GM10266 (cell line): ENCODE results near the gene CCDC78.
A peak's percentile ranks its signal among the peaks of the same experiment; 100 is the strongest.

Experiments
- DNase-seq: peaks from one replicate; pipeline ENCODE4 v3.0.0; 2012; ENCODE audit errors: extremely low spot score
- TF ChIP-seq, protein P1 (sequence below): IDR thresholded peaks from 2 replicates; pipeline ENCODE4 v1.5.1; 2012; ENCODE audit warnings: mild to moderate bottlenecking, low read depth; ENCODE audit not compliant: control insufficient read depth, insufficient read depth; ENCODE audit errors: missing control alignments

Gene CCDC78

DNA sequence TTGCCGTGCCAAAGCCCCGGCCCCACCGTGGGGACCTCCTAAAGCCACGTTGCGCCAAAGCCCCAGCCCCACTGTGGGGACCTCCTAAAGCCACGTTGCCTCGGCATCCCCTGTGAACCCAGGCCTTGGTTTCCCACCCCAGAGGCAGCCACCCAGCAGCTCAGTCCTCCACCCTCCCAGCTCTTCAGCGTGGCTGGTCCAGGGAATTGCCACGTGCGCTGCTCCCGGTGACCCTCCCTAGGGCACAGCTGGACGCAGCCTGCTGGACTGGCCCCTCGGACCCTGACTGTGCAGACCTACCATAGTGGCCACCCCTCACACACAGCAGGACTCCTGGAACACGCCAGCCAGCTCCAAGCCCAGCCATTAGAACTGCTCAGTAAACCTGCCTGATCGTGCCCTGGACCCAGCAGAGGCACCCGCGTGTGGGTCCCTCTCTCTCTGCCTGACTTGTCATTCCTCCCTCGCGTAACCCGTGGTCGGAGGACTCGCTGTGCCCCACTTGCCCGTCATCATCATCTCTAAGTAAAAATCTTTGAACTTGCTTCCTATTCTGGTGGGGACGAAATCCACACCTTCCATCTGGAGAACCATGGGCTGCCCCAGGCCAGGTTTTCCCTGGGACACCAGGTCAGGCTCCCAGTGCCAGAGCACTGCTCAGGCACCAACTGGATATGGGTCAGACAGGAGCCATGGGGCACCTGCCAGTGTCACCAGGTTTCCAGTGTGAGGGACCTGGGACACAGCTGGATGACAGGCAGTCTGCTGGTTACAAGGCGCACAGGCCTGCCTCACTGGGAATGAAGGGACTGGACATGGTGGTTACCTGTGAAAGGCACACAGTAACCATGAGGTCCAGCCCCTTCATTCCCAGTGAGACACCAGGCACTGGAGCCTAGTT, 9.0 kb upstream of the CCDC78 start:
- DNase-seq, result no peak
- TF ChIP-seq, protein P1, sequence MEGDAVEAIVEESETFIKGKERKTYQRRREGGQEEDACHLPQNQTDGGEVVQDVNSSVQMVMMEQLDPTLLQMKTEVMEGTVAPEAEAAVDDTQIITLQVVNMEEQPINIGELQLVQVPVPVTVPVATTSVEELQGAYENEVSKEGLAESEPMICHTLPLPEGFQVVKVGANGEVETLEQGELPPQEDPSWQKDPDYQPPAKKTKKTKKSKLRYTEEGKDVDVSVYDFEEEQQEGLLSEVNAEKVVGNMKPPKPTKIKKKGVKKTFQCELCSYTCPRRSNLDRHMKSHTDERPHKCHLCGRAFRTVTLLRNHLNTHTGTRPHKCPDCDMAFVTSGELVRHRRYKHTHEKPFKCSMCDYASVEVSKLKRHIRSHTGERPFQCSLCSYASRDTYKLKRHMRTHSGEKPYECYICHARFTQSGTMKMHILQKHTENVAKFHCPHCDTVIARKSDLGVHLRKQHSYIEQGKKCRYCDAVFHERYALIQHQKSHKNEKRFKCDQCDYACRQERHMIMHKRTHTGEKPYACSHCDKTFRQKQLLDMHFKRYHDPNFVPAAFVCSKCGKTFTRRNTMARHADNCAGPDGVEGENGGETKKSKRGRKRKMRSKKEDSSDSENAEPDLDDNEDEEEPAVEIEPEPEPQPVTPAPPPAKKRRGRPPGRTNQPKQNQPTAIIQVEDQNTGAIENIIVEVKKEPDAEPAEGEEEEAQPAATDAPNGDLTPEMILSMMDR, result no peak

DNA sequence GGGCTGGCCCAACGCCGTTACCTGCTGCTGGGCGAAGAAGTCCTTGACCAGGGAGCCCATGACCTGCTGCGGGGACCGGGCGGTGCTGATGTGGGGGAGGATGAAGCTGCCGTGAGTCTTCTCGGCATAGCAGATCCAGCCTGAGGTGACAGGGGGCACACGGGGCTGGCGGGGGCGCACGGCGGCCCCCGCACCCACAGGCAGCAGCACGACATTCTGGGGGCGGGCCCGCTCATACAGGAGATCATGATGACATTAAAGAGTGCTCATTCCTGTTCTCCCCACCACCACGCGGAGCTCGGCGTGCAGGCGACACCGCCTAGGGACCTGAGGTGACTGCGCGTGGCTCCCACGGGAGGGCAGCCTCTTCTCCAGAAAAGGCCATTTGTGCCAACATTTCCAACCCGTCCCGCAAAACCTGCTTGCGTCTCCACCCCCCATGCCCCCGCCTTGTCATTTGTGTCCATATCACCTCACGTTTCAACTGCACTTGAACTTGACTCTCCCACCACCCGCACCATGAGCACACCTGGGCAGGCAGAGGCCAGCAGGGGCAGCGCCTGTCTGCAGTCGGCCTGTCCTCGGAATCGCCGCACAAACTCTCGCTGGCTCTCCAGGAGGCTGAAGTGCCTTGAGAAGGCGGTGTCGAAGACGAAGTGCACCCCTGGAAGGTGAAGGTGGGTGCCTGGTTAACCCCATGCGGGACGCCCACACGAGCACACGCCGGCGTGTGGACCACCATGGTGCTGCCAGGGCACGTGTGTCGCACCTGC, 8.2 kb upstream of the CCDC78 start:
- TF ChIP-seq, protein P1, result no peak
- no peak for DNase-seq

DNA sequence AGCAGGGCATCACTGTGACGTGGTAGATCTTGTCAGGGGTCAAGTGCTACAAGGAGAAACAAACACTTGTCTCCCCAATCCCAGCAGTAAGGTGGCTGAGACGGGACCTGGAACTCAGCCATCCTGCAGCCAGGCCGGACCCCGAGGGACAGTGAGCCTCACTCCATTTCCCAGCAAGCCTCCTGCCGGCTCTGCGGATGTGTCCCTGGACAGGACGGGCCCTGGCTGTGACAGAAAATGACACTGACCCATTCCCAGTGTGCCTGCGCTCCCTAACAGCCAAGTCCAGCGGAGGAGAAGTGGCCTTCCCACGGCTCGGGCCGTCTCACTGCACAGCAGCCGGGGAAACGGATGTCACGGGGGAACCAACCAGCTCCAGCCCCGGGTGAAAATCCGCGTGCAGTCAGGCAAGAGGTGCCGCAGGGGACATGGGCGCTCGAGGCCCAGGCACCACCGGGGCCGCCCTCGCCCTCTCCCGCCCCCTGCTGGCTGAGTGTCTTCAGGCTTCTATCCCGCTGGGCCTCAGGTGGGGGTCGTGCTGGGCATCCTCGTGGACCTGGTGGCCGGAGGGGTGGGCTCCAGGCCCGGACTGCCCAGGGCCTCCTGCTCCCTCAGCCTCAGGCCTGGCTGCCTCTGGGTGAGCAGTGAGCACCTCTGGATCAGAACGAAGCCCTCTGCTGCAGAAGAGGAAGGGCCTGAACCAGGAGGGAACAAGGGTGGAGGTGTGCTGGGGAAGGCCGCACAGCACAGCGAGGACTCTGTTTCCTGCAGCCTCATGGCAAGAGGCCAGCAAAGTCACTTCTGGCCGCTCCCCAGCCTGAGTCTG, 7.4 kb upstream of the CCDC78 start:
- TF ChIP-seq, protein P1, result peak; percentile 50
- no peak for DNase-seq

DNA sequence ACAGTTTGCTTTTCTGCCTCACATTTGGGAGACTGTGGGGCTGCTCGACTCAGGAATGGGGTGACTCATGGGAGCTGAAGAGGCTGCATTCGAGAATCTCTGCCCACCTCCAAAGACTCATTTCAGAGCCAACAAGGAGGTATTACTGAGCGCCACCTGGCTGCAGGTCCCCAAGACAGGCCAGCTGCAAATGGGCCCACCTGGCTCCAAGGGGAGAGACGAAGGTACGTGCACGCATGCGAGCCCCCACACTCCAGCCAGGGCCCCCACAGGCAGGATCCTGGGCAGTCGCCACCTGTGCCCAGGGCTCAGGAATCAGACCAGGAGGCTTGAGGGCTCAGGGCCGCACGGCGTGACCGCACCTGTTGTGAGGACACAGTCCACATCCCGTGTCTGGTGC, 6.7 kb upstream of the CCDC78 start:
- DNase-seq, result no peak
- TF ChIP-seq, protein P1, result peak; percentile 20

DNA sequence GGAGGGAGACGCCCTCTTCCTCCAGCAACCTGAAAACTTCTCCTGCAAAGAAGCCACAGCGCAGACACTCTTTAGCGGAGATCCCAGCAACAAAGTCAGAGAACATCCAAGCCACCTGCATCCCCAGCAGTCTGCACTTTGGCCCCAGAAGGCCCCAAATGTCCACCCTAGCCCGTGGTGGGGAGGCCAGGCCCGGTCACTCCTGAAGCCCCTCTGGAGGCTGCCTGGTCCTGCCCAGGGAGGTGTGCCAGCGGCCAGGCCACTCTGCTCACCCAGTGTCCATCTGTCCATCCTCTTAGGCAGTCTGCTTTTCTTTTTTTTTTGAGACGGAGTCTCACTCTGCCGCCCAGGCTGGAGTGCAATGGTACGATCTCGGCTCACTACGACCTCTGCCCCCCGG, 6.1 kb upstream of the CCDC78 start:
- no peak for DNase-seq
- TF ChIP-seq, protein P1, result no peak

DNA sequence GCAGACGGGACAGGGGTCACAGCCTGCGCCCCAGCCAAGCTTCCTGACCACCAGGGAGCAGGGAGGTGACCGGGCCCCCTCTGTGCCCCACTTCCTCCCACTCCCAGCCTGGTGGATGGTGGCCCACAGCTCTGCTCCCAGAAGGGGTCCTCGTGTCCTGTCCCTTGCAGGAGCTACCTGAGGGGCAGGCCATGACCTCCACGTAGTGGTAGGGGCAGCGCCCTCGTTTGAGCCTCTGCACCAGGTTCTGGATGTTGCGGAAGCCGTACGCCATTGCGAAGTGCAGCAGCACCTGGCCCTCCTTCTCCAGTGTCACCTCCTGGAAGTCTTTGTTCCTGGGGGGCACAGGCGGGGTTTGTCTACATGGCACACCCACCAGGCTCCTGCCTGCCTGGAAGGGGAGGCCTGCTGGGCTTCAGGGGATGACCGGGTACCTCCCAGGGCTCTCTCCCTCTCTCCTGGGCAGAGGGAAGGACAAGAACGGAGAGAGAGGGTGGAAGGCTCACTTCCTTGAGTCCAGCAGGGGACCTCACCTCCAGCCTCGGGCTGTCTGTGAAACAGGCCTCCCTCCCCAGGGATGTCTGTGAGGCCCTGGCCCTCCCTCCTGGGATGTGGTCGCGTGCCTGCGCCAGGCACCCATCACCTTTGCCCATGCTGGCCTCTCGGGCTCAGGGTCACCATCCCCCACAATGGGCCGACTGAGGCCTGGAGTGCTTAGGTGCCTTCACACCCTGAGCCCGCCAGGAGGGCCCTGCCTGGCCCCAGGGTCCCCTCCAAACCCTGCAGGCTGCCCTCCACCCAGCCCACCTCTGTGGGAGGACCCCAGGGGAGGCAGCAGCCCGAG, 4.6 kb upstream of the CCDC78 start:
- TF ChIP-seq, protein P1, result no peak
- DNase-seq, result no peak
